LNCAP (cell line): ENCODE data around the gene CNTNAP1.

Experiments
- CTCF ChIP-seq: fragments of 450-650 bp; IDR thresholded peaks from 2 replicates; pipeline ENCODE4 v1.5.1; 2017; ENCODE audit warnings: mild to moderate bottlenecking

Gene CNTNAP1

GRCh38 chr17:42667088-42667951, 15.0 kb upstream of the CNTNAP1 start:
- TF ChIP-seq CTCF: no peak

GRCh38 chr17:42669705-42669976, 12.7 kb upstream of the CNTNAP1 start:
- TF ChIP-seq CTCF: no peak

- no peak for TF ChIP-seq CTCF
Measured at GRCh38 chr17:42669977-42670788, 12.1 kb upstream of the CNTNAP1 start.

- no peak for TF ChIP-seq CTCF
Measured at GRCh38 chr17:42670789-42671657, 11.3 kb upstream of the CNTNAP1 start.

- TF ChIP-seq CTCF: no peak
Measured at GRCh38 chr17:42672038-42672437, 10.3 kb upstream of the CNTNAP1 start.

- TF ChIP-seq CTCF: no peak
Measured at GRCh38 chr17:42673266-42673884, 9.0 kb upstream of the CNTNAP1 start.
